ENCODE measurements around the gene CEP70. TPM values are rescaled to one million over a fixed set of nuclear protein-coding genes. Genes with fewer than 3 reads are reported as not detected.
A peak's percentile ranks its signal among the peaks of the same experiment; 100 is the strongest.
"Not testable (repeated sequence)": the region's sequence is repeated elsewhere in the genome, so short reads cannot be mapped to it uniquely, and the experiment has no call there.

The CEP70 gene
- total RNA-seq, 1 experiment from 2014 or later = 59.2 TPM

- DNase-seq (ENCODE audit: low read depth) = no peak
Observed at GRCh38 chr3:138471481-138471880, 122.6 kb downstream of the CEP70 start.

- DNase-seq (ENCODE audit: low read depth) = no peak
Observed at GRCh38 chr3:138470687-138471086, 123.4 kb downstream of the CEP70 start.

DNA sequence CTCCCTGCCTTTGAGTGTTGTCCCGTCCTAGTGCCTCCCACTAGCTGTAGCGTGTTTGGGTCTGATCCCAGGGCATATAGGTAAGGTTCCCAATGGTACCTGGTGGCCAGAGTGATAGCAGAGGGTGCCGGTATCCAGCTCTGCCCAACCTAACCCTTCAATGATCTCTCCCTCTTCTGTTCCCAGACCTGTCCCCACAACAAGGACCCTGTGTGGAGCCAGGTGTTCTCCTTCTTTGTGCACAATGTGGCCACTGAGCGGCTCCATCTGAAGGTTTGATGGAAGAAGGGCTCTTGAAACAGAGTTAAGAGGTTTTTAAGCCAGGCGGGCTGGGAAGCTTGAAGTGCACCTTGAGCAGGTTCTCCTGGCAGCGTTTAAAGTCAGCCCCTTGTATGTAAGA is 124.2 kb downstream of the CEP70 start:
- no peak for DNase-seq (ENCODE audit: low read depth)

DNA sequence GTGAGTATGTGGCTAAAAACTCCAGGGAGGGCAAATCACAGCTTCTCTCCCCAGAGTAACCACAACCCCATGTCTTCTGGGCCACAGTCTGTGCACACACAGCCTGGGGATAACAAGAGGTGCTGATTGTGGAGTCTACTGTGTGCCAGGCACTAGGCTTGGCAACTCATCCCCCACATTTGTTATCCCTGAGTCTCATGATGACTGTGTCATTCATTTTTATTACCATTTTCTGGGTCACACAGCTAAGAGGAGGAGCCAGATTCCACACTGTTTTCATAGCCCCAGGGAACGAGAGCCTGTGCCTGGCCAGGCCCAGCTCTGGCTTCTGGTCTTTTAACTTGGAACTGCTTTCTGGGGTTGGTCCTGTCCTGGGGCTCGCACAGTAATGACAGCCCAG is 125.2 kb downstream of the CEP70 start:
- DNase-seq (ENCODE audit: low read depth) = peak; percentile 63

- no peak for DNase-seq (ENCODE audit: low read depth)
Observed at GRCh38 chr3:138468451-138468850, 125.6 kb downstream of the CEP70 start.

- DNase-seq (ENCODE audit: low read depth) = no peak
Observed at GRCh38 chr3:138467931-138468330, 126.1 kb downstream of the CEP70 start.

GRCh38 chr3:138465925-138466324 is 128.1 kb downstream of the CEP70 start:
- peak; percentile 35 for DNase-seq (ENCODE audit: low read depth)

DNA sequence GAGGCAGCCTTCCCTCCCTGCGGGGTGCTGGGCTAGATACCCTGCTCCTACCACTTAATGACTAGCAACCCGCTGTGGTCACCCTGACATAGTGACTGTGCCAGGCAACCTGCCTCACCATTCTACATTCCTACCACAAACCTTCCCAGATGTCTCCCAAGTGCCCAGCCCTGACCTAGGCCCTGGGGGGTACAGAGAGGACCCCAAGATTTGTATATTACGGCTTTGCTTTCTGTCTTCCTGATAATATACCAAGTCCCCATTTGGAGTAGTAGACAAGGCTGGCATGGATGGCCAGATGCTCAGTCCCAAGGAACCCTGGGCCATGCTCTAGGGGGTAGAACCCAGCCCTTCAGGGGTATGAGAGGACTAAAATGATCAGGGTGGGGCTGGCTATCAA is 128.6 kb downstream of the CEP70 start:
- DNase-seq (ENCODE audit: low read depth) = no peak

DNA sequence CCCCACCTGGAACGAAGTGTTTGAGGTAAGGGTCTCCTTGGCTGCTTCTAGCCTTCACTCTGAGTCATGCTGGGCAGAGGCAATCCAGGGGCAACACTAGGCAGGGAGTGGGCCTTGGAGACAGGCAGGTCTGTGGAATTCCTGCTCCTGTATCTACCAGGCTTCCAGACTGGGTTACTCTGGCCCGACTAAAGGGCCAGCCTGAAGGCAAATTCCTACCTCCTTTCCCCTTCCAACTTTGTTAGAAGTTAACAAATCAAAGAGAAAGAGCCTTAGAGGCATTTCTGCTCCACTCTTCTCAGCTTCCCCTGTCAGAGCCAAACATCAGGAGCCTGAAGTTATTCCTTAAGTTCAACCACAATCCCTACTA is 129.6 kb downstream of the CEP70 start:
- no peak for DNase-seq (ENCODE audit: low read depth)

- DNase-seq (ENCODE audit: low read depth) = no peak
Observed at GRCh38 chr3:138463724-138464490, 130.2 kb downstream of the CEP70 start.

GRCh38 chr3:138461896-138462295 is 132.2 kb downstream of the CEP70 start:
- no peak for DNase-seq (ENCODE audit: low read depth)

DNA sequence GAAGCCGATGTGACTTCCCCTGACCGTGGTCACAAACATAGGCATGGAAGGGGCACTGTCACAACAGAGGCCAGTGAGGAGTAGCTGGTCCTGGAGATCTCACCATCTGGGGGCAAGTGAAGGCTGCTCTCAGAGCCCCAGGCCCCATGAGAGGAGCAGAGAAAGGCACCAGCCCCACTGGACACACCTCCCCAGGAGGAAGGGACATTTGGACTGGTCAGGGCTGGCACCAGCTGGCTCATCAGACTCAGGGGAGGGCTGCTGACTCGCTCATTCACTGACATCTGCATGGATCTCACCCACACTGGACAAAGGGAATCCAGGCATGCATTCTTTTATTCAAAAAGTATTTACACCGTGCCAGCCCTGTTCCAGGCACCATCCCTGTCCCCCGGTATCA is 132.8 kb downstream of the CEP70 start:
- no peak for DNase-seq (ENCODE audit: low read depth)

- DNase-seq (ENCODE audit: low read depth) = no peak
Observed at GRCh38 chr3:138460536-138461205, 133.4 kb downstream of the CEP70 start.

GRCh38 chr3:138459619-138460535 is 134.2 kb downstream of the CEP70 start:
- no peak for DNase-seq (ENCODE audit: low read depth)

DNA sequence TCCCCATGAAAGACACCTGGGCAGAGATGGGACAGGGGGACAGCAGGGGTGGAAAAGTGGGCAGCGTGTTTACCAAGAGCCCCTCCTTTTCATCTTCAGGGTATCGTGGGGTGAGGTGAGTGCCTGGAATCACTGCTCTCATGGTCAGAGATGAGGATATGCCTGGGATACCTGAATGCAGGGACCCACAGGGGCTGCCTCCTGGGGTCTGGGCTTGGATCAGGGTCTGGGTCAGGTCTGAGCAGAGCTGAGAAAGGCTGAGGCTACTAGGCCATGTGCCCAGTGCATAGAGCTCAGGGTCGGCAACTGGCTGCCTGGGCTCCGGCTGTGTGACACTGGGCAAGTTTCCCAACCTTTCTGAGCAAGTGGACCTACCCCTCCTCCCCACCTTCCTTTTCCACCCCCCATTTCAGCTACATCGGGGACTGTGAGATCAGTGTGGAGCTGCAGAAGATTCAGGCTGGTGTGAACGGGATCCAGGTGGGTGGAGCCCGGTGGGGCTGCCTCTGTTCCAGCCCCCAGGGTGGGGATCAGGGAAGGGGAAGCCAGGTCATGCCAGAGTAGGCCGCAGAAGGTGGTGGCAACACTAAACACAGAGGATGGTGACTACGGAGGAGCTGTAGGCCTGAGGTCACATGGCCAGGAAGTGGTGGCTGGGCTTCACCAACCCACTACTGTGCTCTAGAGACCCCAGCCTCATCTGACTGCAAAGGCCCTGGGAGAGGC is 135.1 kb downstream of the CEP70 start:
- no peak for DNase-seq (ENCODE audit: low read depth)

DNA sequence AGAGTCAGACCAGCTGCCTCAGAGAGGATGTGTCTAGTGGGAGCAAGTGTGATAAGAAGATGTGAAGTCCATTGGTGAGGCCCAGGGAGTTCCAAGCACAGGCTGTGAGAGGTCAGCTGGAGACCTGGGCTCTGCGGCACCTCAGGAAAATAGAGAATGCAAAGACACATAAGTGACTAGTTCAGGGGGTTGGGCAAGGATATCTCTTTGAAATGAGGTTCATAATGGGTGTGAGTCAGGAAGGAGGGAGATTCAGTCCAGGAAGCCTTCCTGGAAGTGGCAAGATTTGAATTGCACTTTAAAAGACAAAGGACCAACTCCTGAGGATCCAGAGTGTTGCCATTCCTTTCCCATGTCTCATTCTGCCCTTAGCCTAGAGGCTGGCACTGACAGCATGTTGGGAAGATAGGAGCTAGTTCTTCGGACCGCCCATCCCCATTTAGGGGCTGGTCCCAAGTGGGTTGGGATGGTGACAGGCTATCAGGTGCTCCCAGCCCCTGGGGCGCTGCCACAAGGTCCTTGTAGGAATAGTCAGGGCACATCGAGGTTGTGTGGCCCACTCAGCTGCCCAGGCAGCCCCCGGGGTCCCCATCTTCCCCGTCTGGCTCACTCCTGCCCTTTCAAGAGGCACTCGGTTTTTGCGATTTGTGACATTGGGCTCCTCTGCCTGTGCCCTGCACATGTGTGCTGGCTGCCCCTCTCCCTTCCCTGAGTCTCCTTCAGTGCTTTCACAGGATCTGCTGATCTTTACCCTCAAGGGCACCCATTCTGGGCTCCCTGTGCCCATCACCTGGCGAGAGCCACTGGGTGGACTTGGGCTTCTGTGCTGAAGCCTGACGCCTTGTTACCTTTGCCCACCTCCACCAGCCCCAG is 136.0 kb downstream of the CEP70 start:
- no peak for DNase-seq (ENCODE audit: low read depth)

- no peak for DNase-seq (ENCODE audit: low read depth)
Observed at GRCh38 chr3:138456961-138457862, 136.8 kb downstream of the CEP70 start.

- no peak for DNase-seq (ENCODE audit: low read depth)
Observed at GRCh38 chr3:138455801-138456716, 138.0 kb downstream of the CEP70 start.

DNA sequence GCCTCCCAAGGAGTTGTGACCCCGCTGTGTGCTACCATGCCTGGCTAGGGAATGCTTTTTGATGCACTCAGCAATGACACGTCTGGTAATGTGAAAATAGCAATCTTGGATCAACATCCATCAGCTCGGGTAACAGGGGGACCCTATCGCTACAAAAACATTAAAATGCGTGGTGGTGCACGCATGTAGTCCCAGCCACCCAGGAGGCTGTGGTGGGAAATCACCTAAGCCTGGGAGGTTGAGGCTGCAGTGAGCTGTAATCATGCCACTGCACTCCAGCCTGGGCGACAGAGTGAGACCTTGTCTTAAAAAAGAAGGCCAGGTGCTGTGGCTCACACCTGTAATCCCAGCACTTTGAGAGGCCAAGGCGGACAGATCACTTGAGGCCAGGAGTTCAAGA is 140.1 kb downstream of the CEP70 start:
- not testable (repeated sequence) for DNase-seq (ENCODE audit: low read depth)
